GM18507 (cell line): ENCODE results near the gene ZBTB22.
A peak's percentile ranks its signal among the peaks of the same experiment; 100 is the strongest.

Experiments used
- DNase-seq: peaks from one replicate; pipeline ENCODE4 v3.0.0; 2011; ENCODE audit warnings: low read depth; ENCODE audit not compliant: insufficient read length; ENCODE audit errors: extremely low spot score
- FAIRE-seq: peaks from 2 replicates; lab custom pipeline; 2011; peaks lifted over from hg19 to GRCh38; lab: Jason Lieb, UNC

ZBTB22 gene

GRCh38 chr6:33271468-33272274 is 45.9 kb downstream of the ZBTB22 start, which contains the start of the genes RPS18 and VPS52:
Gene RPS18 (plus strand): TSS chr6:33272075. CDS start chr6:33272120, 45 bp downstream.
Gene VPS52 (minus strand): TSS chr6:33271876. CDS start chr6:33271675, 201 bp downstream.
- DNase-seq, result peak; percentile 76
- peak; percentile 95 for FAIRE-seq

- FAIRE-seq (no peak), DNase-seq (no peak)
These were observed 46.5 kb downstream of the ZBTB22 start for GRCh38 chr6:33271117-33271467.
